ENCODE measurements around the gene STAG1.
"Not testable (repeated sequence)": the region's sequence is repeated elsewhere in the genome, so short reads cannot be mapped to it uniquely, and the experiment has no call there.

Gene STAG1

DNA sequence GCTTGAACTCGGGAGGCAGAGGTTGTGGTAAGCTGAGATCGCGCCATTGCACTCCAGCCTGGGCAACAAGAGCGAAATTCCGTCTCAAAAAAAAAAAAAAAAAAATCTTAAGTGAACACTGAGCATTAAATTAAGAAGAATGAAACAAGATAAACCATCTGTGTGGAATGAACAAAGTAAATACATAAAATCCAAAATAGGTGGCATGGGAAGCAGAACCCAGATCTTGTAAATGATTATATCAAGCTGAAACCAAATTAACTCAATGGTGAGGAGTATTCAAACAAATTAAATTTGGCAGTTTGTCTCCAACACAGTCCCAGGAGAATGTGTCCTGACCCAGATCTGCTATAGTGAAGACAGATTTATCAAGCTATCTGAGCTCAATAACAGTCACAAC lies 32.1 kb downstream of the STAG1 start:
- TF ChIP-seq, protein P1, sequence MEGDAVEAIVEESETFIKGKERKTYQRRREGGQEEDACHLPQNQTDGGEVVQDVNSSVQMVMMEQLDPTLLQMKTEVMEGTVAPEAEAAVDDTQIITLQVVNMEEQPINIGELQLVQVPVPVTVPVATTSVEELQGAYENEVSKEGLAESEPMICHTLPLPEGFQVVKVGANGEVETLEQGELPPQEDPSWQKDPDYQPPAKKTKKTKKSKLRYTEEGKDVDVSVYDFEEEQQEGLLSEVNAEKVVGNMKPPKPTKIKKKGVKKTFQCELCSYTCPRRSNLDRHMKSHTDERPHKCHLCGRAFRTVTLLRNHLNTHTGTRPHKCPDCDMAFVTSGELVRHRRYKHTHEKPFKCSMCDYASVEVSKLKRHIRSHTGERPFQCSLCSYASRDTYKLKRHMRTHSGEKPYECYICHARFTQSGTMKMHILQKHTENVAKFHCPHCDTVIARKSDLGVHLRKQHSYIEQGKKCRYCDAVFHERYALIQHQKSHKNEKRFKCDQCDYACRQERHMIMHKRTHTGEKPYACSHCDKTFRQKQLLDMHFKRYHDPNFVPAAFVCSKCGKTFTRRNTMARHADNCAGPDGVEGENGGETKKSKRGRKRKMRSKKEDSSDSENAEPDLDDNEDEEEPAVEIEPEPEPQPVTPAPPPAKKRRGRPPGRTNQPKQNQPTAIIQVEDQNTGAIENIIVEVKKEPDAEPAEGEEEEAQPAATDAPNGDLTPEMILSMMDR (IDR thresholded peaks at IDR 0.05): no peak
- H3K4me2 ChIP-seq (ENCODE audit: low read length): no peak overlapping the region
- H3K36me3 ChIP-seq (ENCODE audit: control insufficient read depth, insufficient read depth, low read length): no peaks in the 10 kb centered on the region
- H3K4me3 ChIP-seq (ENCODE audit: low read depth, low read length): no peak overlapping the region
- peaks cover 2% of the 10 kb centered on the region for H3K4me1 ChIP-seq
- peaks cover 21% of the 10 kb centered on the region for H3K79me2 ChIP-seq
- H3K9me3 ChIP-seq (ENCODE audit: control insufficient read depth, low read length): no peaks in the 10 kb centered on the region
- no peak overlapping the region for H3K9ac ChIP-seq
- no peaks in the 10 kb centered on the region for H3K27me3 ChIP-seq (ENCODE audit: control insufficient read depth, insufficient read depth, low read length)
- H2AFZ ChIP-seq: no peak overlapping the region
- H3K27ac ChIP-seq: no peak overlapping the region

DNA sequence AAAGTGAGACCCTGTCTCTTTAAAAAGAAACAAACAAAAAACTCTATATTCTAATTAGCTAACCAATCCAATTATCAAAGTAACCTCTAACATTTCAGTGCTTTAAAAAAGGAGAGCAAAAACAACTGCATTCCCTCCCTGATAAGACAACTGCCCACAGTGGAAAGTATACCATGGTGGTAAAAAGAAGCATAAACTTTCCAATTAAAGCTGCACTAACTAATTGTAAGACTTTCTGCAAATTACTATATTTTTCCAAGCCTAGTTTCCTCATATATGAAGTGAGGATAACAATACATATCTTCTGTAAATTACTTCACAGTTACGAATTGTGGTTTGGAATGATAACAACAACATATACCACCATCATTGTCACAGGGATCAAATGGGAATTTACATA lies 35.5 kb downstream of the STAG1 start:
- Histone ChIP-seq H3K36me3 (ENCODE audit: control insufficient read depth, insufficient read depth, low read length) (no peaks in the 10 kb centered on the region), H3K9ac (no peak overlapping the region), H2AFZ (no peak overlapping the region), H3K79me2 (peaks cover 44% of the 10 kb centered on the region), H3K27me3 (ENCODE audit: control insufficient read depth, insufficient read depth, low read length) (no peaks in the 10 kb centered on the region), H3K4me2 (ENCODE audit: low read length) (no peak overlapping the region), H3K4me1 (peaks cover 2% of the 10 kb centered on the region), H3K4me3 (ENCODE audit: low read depth, low read length) (no peak overlapping the region), H3K27ac (no peak overlapping the region), H3K9me3 (ENCODE audit: control insufficient read depth, low read length) (no peaks in the 10 kb centered on the region)
- TF ChIP-seq, protein P1 (IDR thresholded peaks at IDR 0.05): no peak

GRCh38 chr3:136714020-136714419 lies 38.2 kb downstream of the STAG1 start:
- H3K9ac ChIP-seq: no peak overlapping the region
- TF ChIP-seq, protein P1 (IDR thresholded peaks at IDR 0.05): no peak
- H3K27me3 ChIP-seq (ENCODE audit: control insufficient read depth, insufficient read depth, low read length): no peaks in the 10 kb centered on the region
- H3K9me3 ChIP-seq (ENCODE audit: control insufficient read depth, low read length): no peaks in the 10 kb centered on the region
- no peaks in the 10 kb centered on the region for H3K4me1 ChIP-seq
- H3K36me3 ChIP-seq (ENCODE audit: control insufficient read depth, insufficient read depth, low read length): no peaks in the 10 kb centered on the region
- no peak overlapping the region for H3K4me3 ChIP-seq (ENCODE audit: low read depth, low read length)
- H2AFZ ChIP-seq: no peak overlapping the region
- H3K27ac ChIP-seq: no peak overlapping the region
- peaks cover 50% of the 10 kb centered on the region for H3K79me2 ChIP-seq
- H3K4me2 ChIP-seq (ENCODE audit: low read length): no peak overlapping the region

DNA sequence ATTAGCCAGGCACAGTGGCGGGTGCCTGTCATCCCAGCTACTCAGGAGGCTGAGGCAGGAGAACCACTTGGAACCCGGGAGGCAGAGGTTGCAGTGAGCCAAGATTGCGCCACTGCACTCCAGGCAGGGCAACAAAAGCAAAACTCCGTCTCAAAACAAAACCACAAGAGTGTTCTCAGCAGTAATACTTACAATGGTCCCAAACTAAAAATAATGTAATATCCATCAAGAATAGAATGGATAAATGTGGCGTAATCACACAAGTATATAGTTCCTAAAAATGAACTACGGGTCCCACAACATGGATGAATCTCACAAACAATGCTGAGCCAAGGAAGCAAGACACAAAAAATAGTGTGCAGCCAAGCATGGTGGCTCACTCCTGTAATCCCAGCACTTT lies 39.2 kb downstream of the STAG1 start:
- Histone ChIP-seq H3K27ac (no peak overlapping the region), H3K4me1 (no peaks in the 10 kb centered on the region), H2AFZ (no peak overlapping the region), H3K9ac (no peak overlapping the region), H3K36me3 (ENCODE audit: control insufficient read depth, insufficient read depth, low read length) (no peaks in the 10 kb centered on the region), H3K79me2 (peaks cover 48% of the 10 kb centered on the region), H3K4me3 (ENCODE audit: low read depth, low read length) (no peak overlapping the region), H3K9me3 (ENCODE audit: control insufficient read depth, low read length) (no peaks in the 10 kb centered on the region), H3K27me3 (ENCODE audit: control insufficient read depth, insufficient read depth, low read length) (no peaks in the 10 kb centered on the region), H3K4me2 (ENCODE audit: low read length) (no peak overlapping the region)
- TF ChIP-seq, protein P1 (IDR thresholded peaks at IDR 0.05): no peak

DNA sequence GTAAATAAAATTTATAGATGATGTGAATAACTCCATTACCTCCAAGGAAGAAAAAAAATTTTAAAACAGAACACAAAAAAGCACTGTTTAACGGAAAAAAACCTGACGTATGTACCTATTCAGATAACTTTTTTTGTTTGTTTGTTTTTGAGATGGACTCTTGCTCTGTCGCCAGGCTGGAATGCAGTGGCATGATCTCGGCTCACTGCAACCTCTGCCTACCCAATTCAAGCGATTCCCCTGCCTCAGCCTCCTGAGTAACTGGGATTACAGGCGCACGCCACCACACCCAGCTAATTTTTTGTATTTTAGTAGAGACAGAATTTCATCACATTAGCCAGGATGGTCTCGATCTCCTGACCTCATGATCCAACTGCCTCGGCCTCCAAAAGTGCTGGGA lies 40.3 kb downstream of the STAG1 start:
- H3K36me3 ChIP-seq (ENCODE audit: control insufficient read depth, insufficient read depth, low read length); H3K4me3 ChIP-seq (ENCODE audit: low read depth, low read length); H3K27ac ChIP-seq; H3K9ac ChIP-seq; H2AFZ ChIP-seq; H3K9me3 ChIP-seq (ENCODE audit: control insufficient read depth, low read length); H3K4me1 ChIP-seq; H3K4me2 ChIP-seq (ENCODE audit: low read length); H3K27me3 ChIP-seq (ENCODE audit: control insufficient read depth, insufficient read depth, low read length): not testable (repeated sequence)
- H3K79me2 ChIP-seq: peaks cover 49% of the 10 kb centered on the region
